Gastrocnemius medialis (tissue), 4 donors: ENCODE results near the gene NFX1.

Source experiments
- CTCF ChIP-seq, 5 experiments: fragments of 450-650 bp in 3 of 5; fragments of 200-600 bp in 2 of 5; sonication (generic) in 2 of 5; IDR thresholded peaks in 4 of 5; conservative IDR thresholded peaks in 1 of 5; 1 replicate in 4 of 5; 2 replicates in 1 of 5; pipeline ENCODE4 v1.5.1; 2016 to 2019; ENCODE audit warnings: antibody characterized with exemption in 5 of 5, mild to moderate bottlenecking in 3 of 5, moderate library complexity in 3 of 5
- POLR2A ChIP-seq, 2 donors: fragments of 450-650 bp; IDR thresholded peaks; one replicate each; pipeline ENCODE4 v1.6.1; 2017; ENCODE audit warnings: antibody characterized with exemption in 2 of 2, mild to moderate bottlenecking in 2 of 2, moderate library complexity in 2 of 2

GRCh38 chr9:33256236-33256635 lies 34.1 kb upstream of the NFX1 start:
- TF ChIP-seq CTCF (IDR thresholded peaks at IDR 0.05 in 4 of 5, conservative IDR thresholded peaks at IDR 0.05 in 1 of 5): no peak
- TF ChIP-seq POLR2A (IDR thresholded peaks at IDR 0.05): no peak
